HepG2 (cell line): ENCODE data around the gene PPP1R18. TPM values are rescaled to one million over a fixed set of nuclear protein-coding genes. Genes with fewer than 3 reads are reported as not detected.

ENCODE experiments used
- FOSL2 ChIP-seq: sonication (generic); formaldehyde crosslinking; IDR thresholded peaks from 2 replicates; pipeline ENCODE4 v1.4.0; 2020; ENCODE audit warnings: missing genetic modification reagents
- FOXC1 ChIP-seq: sonication (generic); formaldehyde crosslinking; IDR thresholded peaks from 2 replicates; pipeline ENCODE4 v1.8.0; 2022; ENCODE audit warnings: mild to moderate bottlenecking, missing genetic modification reagents, borderline replicate concordance
- IKZF4 ChIP-seq: sonication (generic); formaldehyde crosslinking; IDR thresholded peaks from 2 replicates; pipeline ENCODE4 v1.5.1; 2020; ENCODE audit warnings: borderline replicate concordance, mild to moderate bottlenecking, low read depth, missing genetic modification reagents; ENCODE audit errors: not compliant biosample characterization
- MED1 ChIP-seq: sonication (generic); formaldehyde crosslinking; IDR thresholded peaks from 2 replicates; pipeline ENCODE4 v1.4.0; 2020; ENCODE audit warnings: missing genetic modification reagents
- PLSCR1 ChIP-seq: sonication (generic); formaldehyde crosslinking; IDR thresholded peaks from 2 replicates; pipeline ENCODE4 v1.5.0; 2020; ENCODE audit warnings: missing genetic modification reagents, mild to moderate bottlenecking, borderline replicate concordance
- RFXANK ChIP-seq: IDR thresholded peaks from 2 replicates; pipeline ENCODE4 v1.6.1; 2016
- RNF2 ChIP-seq: fragments of 450-650 bp; conservative IDR thresholded peaks from 2 replicates; pipeline ENCODE4 v1.6.1; 2016; ENCODE audit warnings: low read depth
- RXRA ChIP-seq: sonication (generic); formaldehyde crosslinking; IDR thresholded peaks from 2 replicates; pipeline ENCODE4 v1.5.1; 2020; ENCODE audit warnings: missing genetic modification reagents
- SCMH1 ChIP-seq: sonication (generic); formaldehyde crosslinking; IDR thresholded peaks from 2 replicates; pipeline ENCODE4 v1.9.0; 2021; ENCODE audit warnings: missing genetic modification reagents, mild to moderate bottlenecking, borderline replicate concordance
- SP140L ChIP-seq: sonication (generic); formaldehyde crosslinking; IDR thresholded peaks from 2 replicates; pipeline ENCODE4 v1.4.0; 2020; ENCODE audit warnings: missing genetic modification reagents, borderline replicate concordance
- ZBTB39 ChIP-seq: sonication (generic); formaldehyde crosslinking; IDR thresholded peaks from 2 replicates; pipeline ENCODE4 v1.5.0; 2020; ENCODE audit warnings: missing genetic modification reagents
- ZBTB7B ChIP-seq: sonication (generic); formaldehyde crosslinking; IDR thresholded peaks from 2 replicates; pipeline ENCODE4 v1.4.0; 2020; ENCODE audit warnings: missing genetic modification reagents
- ZFY ChIP-seq: sonication (generic); formaldehyde crosslinking; IDR thresholded peaks from 2 replicates; pipeline ENCODE4 v1.4.0; 2020; ENCODE audit warnings: missing genetic modification reagents
- ZKSCAN5 ChIP-seq: sonication (generic); formaldehyde crosslinking; IDR thresholded peaks from 2 replicates; pipeline ENCODE4 v1.5.1; 2020; ENCODE audit warnings: mild to moderate bottlenecking, missing genetic modification reagents
- ZNF296 ChIP-seq: sonication (generic); formaldehyde crosslinking; conservative IDR thresholded peaks from 2 replicates; pipeline ENCODE4 v1.5.0; 2020; ENCODE audit warnings: mild to moderate bottlenecking, missing genetic modification reagents
- ZNF580 ChIP-seq: IDR thresholded peaks from 2 replicates; pipeline ENCODE4 v1.6.1; 2016; ENCODE audit warnings: low read depth, borderline replicate concordance
- ZNF598 ChIP-seq: sonication (generic); formaldehyde crosslinking; IDR thresholded peaks from 2 replicates; pipeline ENCODE4 v1.5.1; 2020; ENCODE audit warnings: mild to moderate bottlenecking, missing genetic modification reagents, borderline replicate concordance
- ZNF777 ChIP-seq: sonication (generic); formaldehyde crosslinking; IDR thresholded peaks from 2 replicates; pipeline ENCODE4 v1.4.0; 2020; ENCODE audit warnings: missing genetic modification reagents
- ZNF879 ChIP-seq: sonication (generic); formaldehyde crosslinking; IDR thresholded peaks from 2 replicates; pipeline ENCODE4 v1.8.1; 2023; ENCODE audit warnings: missing genetic modification reagents
- ZSCAN25 ChIP-seq: sonication (generic); formaldehyde crosslinking; IDR thresholded peaks from 2 replicates; pipeline ENCODE4 v1.8.0; 2022; ENCODE audit warnings: mild to moderate bottlenecking, missing genetic modification reagents
- polyA plus RNA-seq, 8 experiments: library from polyadenylated mRNA; depleted of rRNA in 3 of 8; stranded (reverse) in 7 of 8; unstranded in 1 of 8; fragments of >200 nt; fragmentation: Illumina TruSeq in 4 of 8; extraction: Trizol in 4 of 8; gene quantifications; 2 replicates each; pipeline versions ENCODE4 v1.2.1 to v1.2.3, GENCODE V29; 2011 to 2016; ENCODE audit warnings: low read depth in 4 of 8, missing spikeins in 1 of 8, mixed read lengths in 1 of 8; ENCODE audit not compliant: insufficient read depth in 1 of 8
- total RNA-seq, 5 experiments: library from RNA; depleted of rRNA; stranded (reverse); fragments of >200 nt; fragmentation: Illumina TruSeq; extraction: Trizol; gene quantifications; 2 replicates each; pipeline ENCODE4 v1.2.3, GENCODE V29; 2016; ENCODE audit warnings: low read depth in 1 of 5
- TF ChIP-seq, protein P1 (sequence below): sonication (generic); formaldehyde crosslinking; IDR thresholded peaks from 2 replicates; pipeline ENCODE4 v1.4.0; 2020; ENCODE audit warnings: missing genetic modification reagents, borderline replicate concordance
- TF ChIP-seq, protein P2 (sequence below): sonication (generic); formaldehyde crosslinking; conservative IDR thresholded peaks from 2 replicates; pipeline ENCODE4 v1.8.0; 2022; ENCODE audit warnings: low read depth, missing genetic modification reagents

Gene PPP1R18
- total and polyA plus RNA-seq, 2 of the 13 experiments (the other 11 are each of a cell fraction or from before 2014, with no cell fraction given), result 4.9 to 9.2 TPM

- TF ChIP-seq ZBTB39 (no peak), SCMH1 (CRISPR knock-in tag) (no peak), FOSL2 (no peak), ZNF598 (CRISPR knock-in tag) (no peak), ZNF580 (CRISPR knock-in tag) (no peak), ZBTB7B (peak; percentile 30; the same call in 1 of the 2 replicates), MED1 (CRISPR knock-in tag) (no peak), ZFY (CRISPR knock-in tag) (no peak), ZNF296 (CRISPR knock-in tag) (no peak), SP140L (no peak), RNF2 (no peak), PLSCR1 (CRISPR knock-in tag) (0 out of 2 replicates have a peak, but pooled peaks have one; percentile 40), ZKSCAN5 (no peak), RFXANK (CRISPR knock-in tag) (no peak), ZSCAN25 (CRISPR knock-in tag) (peak; percentile 94), ZNF777 (no peak), FOXC1 (CRISPR knock-in tag) (no peak), RXRA (no peak), ZNF879 (CRISPR knock-in tag) (no peak), IKZF4 (CRISPR knock-in tag) (no peak)
- TF ChIP-seq, protein P1, sequence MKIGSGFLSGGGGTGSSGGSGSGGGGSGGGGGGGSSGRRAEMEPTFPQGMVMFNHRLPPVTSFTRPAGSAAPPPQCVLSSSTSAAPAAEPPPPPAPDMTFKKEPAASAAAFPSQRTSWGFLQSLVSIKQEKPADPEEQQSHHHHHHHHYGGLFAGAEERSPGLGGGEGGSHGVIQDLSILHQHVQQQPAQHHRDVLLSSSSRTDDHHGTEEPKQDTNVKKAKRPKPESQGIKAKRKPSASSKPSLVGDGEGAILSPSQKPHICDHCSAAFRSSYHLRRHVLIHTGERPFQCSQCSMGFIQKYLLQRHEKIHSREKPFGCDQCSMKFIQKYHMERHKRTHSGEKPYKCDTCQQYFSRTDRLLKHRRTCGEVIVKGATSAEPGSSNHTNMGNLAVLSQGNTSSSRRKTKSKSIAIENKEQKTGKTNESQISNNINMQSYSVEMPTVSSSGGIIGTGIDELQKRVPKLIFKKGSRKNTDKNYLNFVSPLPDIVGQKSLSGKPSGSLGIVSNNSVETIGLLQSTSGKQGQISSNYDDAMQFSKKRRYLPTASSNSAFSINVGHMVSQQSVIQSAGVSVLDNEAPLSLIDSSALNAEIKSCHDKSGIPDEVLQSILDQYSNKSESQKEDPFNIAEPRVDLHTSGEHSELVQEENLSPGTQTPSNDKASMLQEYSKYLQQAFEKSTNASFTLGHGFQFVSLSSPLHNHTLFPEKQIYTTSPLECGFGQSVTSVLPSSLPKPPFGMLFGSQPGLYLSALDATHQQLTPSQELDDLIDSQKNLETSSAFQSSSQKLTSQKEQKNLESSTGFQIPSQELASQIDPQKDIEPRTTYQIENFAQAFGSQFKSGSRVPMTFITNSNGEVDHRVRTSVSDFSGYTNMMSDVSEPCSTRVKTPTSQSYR (CRISPR knock-in tag), result peak; percentile 60; the same call in 1 of the 2 replicates
- TF ChIP-seq, protein P2, sequence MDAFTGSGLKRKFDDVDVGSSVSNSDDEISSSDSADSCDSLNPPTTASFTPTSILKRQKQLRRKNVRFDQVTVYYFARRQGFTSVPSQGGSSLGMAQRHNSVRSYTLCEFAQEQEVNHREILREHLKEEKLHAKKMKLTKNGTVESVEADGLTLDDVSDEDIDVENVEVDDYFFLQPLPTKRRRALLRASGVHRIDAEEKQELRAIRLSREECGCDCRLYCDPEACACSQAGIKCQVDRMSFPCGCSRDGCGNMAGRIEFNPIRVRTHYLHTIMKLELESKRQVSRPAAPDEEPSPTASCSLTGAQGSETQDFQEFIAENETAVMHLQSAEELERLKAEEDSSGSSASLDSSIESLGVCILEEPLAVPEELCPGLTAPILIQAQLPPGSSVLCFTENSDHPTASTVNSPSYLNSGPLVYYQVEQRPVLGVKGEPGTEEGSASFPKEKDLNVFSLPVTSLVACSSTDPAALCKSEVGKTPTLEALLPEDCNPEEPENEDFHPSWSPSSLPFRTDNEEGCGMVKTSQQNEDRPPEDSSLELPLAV (CRISPR knock-in tag), result no peak
These were observed 34.3 kb upstream of the PPP1R18 start (continued) for GRCh38 chr6:30720738-30721197.
